Measurements from ENCODE around the gene TBC1D1.

The TBC1D1 gene

DNA sequence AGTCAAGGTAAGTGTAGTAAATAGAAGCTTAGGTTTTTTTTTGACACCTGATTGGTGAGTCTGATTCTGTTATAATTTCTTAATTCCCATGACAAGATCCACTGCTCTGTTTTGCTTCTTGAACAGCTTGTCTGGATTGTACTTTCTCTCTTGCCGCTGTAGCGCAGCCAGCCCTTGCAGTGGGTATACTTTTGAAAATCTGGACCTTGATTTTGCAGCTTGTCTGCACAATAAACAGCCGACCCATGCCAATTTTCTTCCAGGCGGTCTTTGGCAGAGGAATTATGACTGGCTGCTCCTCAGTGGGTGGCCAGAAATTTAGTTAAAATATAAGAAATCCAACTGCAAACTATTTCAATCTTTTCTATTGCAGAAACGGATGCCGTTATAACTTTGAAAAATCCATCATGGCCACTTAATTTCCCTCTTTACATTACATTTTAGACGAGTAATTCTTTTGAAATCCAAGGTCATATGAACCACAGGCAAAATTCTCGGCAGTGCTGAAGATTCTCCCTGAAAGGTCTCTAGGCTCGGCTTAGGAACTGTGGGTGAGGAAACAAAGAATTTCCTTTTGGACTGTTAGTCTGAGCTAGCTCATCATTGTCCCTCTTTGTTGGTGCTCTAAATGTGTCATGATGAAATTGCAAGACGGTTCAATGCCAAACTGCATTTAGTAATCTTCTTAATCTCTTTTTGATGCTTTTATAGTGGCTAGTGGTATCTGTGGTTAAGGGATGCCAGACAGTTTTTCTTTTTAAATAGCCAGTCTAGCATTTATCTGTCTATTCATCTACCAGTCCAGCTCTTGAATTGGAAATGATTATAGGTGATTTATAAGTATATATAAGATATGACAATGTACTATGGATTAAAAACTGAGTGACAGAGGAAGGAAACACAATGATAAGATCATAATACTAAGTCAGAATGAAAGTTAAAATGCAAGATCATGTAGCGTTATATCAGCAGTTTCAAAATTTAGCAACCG, 37.8 kb downstream of the TBC1D1 start:
- no peak for DNase-seq

DNA sequence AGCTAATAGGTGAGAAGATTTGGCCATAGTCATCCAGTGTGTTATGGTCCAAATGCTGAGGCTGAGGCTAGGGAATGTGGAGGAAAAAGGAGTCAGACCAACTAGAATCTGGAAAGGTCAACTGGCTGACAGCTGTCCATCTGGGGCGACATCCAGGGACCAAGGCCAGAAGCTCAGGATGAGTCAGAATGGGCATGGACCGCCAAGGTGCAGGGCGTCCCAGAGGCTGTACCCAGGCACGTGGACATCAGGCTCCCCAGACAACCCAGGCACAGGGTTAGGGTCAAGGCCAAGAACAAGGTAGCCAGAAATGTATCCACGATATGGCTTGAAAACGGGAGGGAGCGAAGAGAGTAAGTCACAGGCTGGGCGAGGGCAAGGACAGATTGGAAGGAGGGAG, 43.2 kb downstream of the TBC1D1 start:
- no peak for DNase-seq

DNA sequence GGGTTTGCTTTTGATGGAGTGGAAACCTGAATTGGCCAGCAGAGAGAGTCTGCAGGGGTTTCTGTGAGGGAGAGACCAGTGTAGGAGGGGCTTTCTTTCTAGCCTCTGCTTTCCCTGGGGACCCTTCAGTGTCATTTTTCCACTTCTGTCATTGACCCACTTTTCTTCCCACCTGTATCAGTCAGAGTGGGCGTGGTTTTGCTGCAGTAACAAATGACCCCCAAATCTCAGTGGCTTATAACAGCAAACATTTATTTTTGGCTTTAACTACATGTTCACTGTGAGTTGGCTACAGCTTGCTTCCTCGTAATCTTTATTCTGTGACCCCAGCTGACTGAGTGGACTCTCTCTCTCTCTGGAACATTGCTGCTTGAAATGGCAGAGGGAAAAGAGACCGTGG, 43.7 kb downstream of the TBC1D1 start:
- no peak for DNase-seq

DNA sequence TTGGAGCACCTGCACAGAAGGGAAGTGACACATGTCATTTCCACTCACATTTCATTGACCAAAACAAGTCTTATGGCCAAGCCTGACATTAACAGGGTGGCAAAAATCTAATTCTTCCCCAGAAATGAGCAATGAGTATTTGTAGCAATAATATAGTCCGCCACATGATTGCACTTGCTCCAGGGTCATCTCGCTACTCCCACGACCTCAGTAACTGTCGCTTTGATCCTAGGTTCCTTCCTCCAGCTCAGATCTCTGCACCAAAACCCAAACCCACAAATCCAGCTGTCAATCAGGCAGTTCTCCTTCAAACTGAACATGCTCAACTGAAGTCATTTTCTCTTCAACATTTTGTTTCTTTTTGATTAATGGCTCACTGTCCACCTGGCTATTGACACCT, 44.1 kb downstream of the TBC1D1 start:
- no peak for DNase-seq

DNA sequence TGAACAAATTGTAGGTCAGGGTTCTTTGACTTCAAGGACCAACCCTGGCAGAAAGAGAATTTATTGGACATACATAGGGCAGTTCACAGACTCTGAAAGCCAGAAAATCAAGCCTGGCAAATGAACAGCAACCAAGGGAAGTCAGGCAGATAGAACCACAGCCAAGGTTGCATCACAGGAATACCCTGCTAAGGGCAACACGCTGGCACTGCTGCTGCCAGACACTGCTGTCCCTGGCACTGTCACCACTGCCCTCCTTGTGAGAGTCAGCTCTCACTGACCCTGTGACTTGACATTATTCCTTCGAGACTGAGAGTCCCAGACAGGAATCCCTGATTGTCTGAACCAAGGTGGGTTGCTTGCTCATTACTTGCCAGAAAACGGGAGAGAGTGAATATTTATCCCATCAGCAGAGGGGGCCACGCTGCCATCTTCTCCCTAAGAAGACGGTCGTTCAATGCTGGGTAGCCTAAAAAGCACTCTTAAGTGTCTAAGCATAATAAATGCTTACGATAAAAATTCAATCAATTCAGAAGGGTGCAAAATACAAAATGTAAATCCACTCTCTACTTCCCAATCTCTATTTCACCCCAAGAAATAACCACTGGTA, 46.1 kb downstream of the TBC1D1 start:
- no peak for DNase-seq

DNA sequence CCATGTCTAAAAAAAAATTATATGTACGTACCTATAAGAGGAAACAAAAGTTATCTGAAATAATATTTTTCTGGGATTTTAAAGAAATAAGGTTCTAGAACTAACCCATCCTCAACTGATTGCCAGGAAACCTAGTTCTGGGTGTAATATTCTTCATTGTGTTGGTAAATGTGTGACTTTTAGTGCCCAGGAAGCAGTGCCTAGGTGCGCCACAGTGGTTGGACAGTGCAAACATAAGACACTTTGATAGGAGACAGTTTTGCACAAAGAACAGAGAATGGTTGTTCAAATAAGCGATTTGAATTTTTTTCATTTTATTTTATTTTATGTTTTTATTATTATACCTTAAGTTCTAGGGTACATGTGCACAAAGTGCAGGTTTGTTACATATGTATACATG, 47.3 kb downstream of the TBC1D1 start:
- DNase-seq = no peak

DNA sequence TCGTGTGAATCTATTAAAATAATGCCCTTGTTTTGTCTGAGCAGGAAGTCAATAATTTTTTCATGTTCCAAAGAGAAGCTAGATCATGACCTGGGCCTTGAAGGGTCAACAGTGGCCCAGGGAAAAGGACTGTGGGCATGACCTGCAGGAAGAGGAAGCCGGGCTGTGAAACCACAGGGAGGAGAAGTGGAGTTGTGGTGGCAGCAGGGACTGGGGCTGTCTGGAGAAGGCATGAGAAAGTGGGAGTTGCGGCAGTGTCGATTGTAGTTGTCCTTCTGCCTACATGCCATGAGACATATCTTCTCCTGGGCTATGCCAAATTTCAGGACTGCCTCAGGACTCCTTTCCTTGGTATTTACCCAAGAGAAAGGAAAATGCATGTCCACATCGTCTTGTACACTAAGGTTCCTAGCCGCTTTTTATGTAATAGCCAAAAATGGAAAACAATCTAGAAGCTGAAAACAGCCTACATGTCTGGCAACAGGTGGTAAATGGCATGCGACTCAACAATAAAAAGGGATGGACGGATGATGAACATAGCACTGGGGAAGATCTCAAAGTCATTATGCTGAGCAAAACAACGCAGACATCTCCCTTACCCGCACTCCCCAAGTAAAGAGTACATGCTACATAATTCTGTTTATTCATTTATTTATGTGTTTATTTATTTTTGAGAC, 55.8 kb downstream of the TBC1D1 start:
- no peak for DNase-seq

DNA sequence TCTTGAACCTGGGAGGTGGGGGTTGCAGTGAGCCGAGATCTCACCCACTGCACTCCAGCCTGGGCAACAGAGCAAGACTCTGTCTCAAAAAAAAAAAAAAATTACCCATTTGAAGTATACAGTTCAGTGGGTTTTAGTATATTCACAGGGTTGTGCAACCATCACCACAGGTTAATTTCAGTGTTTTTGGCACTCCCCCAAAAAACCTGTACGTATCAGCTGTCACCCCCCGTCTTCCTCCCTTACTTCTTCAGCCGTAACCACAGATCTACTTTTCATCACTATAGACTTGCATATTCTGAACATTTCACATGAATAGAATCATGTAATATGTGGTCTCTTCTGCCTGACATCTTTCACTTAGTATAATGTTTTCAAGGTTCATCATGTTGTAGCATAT, 57.7 kb downstream of the TBC1D1 start:
- no peak for DNase-seq

DNA sequence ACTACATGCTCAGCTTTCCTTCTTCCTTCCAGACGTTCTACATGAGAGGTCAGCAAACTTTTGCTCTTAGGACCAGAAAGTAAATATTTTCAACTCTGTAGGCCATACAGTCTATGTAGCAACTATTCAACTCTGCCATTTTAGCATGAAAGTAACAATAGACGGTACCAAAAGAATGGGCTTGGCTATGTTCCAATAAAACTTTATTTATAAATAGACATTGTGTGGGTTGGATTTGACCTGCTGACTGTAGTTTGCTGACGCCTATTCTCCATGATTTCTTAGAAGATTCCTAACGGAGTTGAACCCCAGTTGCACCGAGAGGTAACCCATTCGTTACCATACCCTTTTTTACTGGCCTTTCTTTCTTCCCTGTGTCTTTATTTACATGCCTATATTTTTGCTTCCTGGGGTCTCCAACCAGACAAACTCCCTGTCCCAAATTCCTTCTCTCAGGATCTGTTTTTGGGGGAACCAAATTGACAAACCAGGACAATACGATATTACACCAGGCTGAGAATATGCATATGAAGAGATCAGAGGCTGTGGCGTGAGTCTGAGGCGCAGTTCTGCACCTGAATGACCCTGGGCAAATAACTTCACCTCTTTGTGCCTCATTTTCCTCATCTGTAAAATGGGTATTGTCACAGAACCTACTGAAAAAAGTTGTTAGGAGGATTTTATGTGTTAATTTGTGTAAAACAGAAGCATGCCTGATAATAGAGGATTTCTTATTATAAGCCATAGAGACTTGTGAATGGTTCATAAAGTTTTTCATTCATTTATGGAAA, 58.9 kb downstream of the TBC1D1 start:
- no peak for DNase-seq

DNA sequence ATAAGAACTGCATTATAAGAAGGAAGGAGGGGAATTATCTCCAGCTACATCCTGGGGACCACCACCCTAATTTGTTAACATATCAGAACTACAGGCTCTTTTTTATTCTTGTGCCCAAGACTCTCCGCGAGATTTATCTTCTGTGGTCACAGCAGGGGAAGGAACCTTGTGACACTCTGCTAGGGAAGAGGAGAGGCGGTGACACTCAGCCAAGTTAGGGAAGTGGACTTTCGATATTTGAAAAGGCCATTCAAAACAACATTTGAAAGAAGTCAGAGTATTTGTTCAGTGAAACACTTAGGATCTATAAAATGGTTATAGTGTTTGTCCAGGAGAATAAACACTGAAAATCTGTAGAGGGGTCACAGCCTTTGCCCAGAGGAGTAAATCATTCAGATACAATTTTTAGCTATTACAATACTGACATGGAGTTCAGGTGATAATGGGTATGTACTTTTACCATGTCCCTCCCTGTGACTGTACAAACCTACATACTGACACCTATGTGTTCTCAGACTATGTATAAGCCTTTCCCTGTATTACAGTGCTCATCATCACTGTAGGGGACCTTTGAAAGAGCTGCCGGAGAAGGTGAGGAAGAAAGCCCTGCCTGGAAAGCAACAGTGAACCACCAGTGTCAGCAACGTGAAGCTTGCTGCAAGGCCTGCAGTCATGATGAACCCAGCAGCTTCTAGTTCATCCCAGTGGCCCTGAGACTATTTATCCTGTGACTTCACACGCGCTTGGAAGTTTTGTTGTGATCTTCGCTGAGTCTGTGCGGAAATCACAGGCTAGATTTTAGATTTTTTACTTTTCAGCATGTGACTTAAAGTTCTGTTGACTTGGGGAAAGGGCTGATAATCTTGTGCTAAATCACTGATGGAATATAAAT, 60.8 kb downstream of the TBC1D1 start:
- DNase-seq = no peak

DNA sequence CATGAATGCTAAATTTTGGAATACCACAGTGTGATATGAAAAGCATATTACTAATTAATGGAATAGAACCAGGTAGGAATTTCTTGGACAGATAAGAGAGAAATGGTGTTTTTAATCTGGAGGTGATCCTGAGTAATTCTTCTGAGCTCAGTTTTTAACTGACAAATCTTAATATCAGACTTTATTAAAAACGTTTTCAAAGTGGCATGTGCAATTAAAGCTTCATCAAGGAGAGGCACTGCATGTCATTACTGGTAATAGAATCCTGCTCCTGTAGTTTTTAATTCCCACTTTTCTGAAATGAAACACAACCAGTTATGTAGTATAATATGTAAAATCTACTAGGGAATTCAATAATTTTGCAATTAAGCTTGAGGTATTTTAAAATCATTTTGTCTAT, 62.3 kb downstream of the TBC1D1 start:
- DNase-seq = no peak

DNA sequence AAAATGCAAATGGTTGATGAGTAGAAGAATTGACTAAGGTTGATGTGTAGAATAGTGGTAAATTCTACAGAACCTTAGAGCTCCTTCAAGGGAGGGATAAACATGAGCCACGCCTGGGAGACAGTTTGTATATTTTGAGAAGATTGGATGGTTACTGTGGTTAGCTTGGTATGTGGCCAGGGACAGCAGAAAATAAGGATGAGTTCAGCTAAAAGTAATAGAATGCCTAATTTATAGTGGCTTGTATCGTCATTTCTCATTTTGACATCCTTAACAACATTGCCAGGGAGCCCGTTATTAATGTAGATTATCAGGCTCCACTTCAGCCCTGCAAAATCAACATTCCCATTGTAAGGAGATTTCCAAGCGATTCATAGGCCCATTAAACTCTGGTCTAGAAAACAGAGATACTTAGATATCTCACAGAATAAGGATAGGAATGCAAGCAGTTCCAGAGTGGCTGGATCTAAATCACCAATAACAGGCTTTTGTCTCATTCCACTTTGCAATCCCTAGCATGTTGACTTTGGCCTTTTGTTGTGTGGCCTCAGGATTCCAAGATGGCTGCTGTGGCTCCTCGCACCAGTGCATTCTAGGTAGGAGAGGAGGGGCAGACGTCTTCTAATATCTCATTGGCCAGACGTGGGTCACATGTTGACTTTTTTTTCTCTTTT, 62.9 kb downstream of the TBC1D1 start:
- DNase-seq = peak; percentile 18

DNA sequence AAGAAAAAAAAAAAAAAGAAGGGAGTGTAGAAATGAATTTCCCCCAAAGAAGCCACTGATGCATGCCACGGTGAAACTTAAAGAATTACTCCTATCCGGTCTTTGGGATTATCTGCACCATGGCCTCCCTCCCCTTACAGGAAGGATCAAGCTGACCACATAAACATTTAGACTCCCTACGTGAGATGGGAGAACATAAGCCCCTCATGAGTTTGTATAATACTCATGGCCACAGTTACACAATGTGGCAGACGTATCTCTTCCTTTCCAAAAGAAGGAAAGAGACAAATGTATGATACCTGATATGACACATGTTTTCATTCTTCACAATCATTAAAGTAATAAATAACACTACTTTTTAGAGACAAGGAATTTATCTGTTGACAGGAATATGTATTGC, 66.1 kb downstream of the TBC1D1 start:
- DNase-seq = no peak

DNA sequence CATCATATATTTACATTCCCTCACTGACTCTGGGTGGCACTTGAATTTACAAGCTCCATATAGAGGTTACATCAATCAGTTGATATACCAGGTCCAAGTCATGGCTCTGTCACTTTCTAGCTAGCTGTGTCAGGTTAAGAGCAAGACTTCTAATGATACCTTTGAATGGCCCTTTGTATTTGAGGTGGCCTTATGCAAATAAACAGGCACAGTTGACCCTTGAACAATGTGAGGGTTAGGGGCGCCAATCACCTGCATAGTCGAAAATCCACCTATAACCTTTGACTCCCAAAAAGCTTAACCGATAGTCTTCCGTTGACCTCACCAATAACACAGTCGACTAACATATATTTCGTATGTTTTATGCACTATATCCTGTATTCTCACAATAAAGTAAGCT, 68.0 kb downstream of the TBC1D1 start:
- DNase-seq = no peak

DNA sequence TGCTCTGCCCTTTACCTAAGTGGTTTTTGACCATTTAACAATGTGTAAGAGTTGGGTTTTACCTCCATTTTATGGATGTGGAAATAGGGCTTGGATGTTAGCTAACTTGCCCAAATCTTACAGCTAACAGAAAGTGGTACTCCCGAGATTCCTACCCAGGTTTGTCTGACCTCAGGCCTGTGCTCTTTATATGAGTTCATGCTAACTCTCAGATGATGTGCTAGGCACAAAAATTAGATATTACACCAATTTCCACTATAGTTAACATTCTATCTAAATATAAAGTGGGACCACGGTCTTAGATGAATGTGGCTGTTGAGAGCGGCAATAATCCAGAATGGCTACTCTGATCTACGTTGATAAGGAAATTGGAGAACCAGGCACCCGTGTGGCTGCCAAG, 69.2 kb downstream of the TBC1D1 start, which contains the start of gene PTTG2:
PTTG2 (plus strand) TSS at position 301 of the 400 bp plus-strand sequence; CDS start at position 338, 37 bp downstream.
- DNase-seq = no peak

DNA sequence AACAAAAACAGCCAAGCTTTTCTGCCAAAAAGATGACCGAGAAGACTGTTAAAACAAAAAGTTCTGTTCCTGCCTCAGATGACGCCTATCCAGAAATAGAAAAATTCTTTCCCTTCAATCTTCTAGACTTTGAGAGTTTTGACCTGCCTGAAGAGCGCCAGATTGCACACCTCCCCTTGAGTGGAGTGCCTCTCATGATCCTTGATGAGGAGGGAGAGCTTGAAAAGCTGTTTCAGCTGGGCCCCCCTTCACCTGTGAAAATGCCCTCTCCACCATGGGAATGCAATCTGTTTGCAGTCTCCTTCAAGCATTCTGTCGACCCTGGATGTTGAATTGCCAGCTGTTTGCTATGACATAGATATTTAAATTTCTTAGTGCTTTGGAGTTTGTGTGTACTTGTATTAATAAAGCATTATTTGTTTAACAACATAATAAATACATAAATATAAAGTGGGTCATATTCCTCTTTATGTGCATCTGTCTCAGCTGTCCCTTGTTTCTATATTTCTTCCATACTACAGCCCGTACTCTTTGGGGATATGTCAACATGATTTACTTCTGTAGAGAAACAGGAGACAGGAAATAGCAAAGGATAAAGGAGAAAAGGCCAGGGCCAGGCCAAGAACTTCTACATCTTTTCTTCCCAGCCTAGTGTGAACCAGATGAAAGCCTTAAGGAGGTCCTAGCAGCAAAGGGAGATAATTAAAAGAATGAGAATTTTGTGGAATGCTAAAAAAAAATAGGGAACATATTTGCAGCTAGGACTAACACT, 70.0 kb downstream of the TBC1D1 start:
- no peak for DNase-seq

DNA sequence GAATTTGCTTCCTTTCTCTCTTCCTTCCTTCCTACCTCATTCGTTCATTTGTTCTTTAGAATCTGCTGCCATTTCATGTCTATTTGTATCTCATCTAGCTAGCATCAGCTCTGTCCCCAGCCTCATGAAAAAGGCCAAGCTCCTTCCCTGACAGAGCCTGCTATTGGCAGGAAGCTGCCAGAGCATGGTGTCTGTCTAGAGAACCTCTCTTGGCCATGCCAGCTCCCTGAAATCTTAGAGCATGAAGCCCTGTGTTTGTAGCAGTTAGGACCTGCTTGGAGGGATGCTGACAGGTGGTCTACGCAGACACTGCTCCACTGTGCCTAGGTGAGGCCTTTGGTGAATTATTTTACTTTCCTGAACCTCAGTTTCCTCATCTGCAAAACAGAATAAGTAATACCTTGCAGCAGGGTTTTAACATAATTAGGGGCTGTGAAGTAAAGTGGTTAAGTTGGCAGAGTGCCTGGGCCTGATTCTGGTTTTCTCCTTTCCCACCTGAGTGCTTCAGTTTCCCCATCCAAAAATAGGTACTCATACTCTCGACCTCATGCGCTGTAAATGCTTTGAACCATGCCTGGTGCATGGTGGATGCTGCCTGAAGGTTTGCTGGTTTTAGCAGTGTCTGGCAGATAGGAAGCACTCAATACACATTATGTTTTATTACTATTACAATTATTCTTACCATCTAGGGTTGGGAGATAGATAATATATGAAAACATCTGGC, 74.0 kb downstream of the TBC1D1 start:
- DNase-seq = no peak

DNA sequence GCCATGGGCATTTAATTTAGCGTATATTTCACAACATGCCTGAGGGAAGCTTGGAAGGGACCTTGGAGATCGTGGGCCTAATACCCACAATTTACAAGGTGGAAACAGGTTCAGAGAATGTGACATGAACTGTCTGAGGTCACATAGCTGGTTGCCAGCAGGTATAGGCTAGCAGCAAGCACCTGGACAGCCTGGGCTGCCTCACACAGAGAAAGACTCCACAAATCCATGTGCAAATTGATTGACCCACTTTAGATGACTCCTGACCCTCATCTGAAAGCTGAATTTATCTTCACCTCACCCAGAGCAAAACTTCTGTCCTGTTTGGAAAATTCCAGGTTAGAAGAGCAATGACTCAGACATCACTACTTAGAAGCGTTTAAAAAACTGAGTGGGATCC, 75.2 kb downstream of the TBC1D1 start:
- no peak for DNase-seq

DNA sequence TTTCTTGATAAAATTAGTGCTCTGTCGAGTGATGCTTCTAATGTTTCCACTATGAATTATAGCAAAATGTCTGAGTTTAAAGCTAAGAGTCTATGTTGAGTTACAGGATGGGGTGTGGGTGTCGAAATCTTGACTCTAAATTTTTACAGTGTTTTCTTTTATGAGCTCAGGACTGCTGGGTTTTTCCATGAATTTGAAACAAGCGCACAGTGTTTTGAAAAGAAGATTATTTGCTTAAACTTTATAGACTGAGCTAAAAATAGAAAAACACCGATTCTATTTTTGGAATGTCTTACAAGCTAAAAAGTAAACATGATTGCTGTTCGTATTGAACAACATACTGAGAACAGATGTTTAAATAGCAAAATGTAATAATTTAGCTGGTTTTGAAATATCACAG, 76.9 kb downstream of the TBC1D1 start:
- no peak for DNase-seq

DNA sequence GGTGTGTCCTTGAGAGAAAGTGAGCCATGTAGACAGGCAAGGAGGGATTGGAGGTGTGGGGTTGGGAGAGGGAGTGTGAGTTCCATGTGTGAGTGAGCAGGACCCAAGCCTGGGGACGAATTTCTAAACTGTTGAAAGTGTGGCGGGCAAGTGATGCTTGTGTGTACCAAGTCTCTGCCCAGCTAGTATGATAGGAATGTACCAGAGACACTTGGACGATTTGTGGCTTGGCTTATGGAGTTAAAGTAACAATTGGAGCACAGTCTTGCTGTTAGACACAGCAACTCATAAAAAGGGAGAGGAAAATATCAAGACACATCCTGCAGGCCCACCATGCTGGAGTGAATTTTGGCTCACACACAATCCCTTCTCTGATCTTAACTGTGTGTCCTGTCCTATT, 77.9 kb downstream of the TBC1D1 start:
- DNase-seq = no peak
